ENCODE data around the gene MAOA.

The MAOA gene

DNA sequence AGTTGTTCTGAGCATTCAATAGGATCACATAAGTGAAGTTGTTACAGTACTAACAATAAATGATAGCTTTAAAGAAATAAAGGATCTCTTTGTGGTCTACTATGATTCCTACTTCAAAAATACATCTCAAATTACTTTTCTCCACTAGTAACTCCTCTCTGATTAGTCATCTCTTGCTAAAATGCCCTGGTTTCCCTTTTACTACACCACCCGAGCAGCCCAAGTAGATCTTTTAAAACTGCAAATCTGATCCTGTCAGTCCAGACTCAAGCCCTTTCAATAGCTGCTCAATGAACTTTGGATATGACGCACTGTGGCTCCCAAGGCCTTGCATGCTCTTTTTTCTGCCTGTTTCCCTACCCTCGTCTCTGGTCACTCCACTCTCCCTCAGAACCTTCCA lies 97.5 kb downstream of the MAOA start:
- DNase-seq = no peak
- peaks cover 3% of the 10 kb centered on the region for H3K27me3 Mint-ChIP-seq (ENCODE audit: low read depth, poor library complexity)
- peaks cover 23% of the 10 kb centered on the region for H3K9me3 Mint-ChIP-seq
- H3K4me3 Mint-ChIP-seq = no peak overlapping the region
- no peak overlapping the region for H3K27ac Mint-ChIP-seq
- TF ChIP-seq, protein P1, sequence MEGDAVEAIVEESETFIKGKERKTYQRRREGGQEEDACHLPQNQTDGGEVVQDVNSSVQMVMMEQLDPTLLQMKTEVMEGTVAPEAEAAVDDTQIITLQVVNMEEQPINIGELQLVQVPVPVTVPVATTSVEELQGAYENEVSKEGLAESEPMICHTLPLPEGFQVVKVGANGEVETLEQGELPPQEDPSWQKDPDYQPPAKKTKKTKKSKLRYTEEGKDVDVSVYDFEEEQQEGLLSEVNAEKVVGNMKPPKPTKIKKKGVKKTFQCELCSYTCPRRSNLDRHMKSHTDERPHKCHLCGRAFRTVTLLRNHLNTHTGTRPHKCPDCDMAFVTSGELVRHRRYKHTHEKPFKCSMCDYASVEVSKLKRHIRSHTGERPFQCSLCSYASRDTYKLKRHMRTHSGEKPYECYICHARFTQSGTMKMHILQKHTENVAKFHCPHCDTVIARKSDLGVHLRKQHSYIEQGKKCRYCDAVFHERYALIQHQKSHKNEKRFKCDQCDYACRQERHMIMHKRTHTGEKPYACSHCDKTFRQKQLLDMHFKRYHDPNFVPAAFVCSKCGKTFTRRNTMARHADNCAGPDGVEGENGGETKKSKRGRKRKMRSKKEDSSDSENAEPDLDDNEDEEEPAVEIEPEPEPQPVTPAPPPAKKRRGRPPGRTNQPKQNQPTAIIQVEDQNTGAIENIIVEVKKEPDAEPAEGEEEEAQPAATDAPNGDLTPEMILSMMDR (IDR thresholded peaks at IDR 0.05) = no peak
- H3K4me1 Mint-ChIP-seq = peaks cover 5% of the 10 kb centered on the region
- H3K36me3 Mint-ChIP-seq (ENCODE audit: low read depth) = no peaks in the 10 kb centered on the region

DNA sequence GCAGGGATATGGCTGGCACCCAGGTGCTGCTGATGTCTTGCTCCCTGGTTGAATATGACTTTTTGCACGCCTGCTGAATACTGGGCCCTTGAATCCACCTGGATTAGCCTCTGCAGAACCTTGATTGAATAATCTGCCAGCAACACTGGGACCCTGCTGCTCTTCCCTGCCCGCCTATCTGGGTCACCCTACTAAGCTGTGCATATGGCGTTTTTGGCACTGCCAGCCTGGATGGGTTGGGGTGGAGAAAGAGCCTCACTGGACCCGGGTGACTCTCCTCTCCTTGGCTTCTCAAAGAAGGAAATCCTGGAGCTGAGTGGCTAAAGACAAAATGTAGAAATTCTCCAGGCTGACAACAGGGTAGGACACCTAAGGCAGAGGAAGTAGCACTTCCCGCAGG lies 100.0 kb downstream of the MAOA start:
- no peaks in the 10 kb centered on the region for H3K4me1 Mint-ChIP-seq
- TF ChIP-seq, protein P1 (IDR thresholded peaks at IDR 0.05) = no peak
- peaks cover 24% of the 10 kb centered on the region for H3K9me3 Mint-ChIP-seq
- H3K4me3 Mint-ChIP-seq = no peak overlapping the region
- no peak for DNase-seq
- H3K27ac Mint-ChIP-seq = no peak overlapping the region
- peaks cover 3% of the 10 kb centered on the region for H3K27me3 Mint-ChIP-seq (ENCODE audit: low read depth, poor library complexity)
- H3K36me3 Mint-ChIP-seq (ENCODE audit: low read depth) = no peaks in the 10 kb centered on the region

DNA sequence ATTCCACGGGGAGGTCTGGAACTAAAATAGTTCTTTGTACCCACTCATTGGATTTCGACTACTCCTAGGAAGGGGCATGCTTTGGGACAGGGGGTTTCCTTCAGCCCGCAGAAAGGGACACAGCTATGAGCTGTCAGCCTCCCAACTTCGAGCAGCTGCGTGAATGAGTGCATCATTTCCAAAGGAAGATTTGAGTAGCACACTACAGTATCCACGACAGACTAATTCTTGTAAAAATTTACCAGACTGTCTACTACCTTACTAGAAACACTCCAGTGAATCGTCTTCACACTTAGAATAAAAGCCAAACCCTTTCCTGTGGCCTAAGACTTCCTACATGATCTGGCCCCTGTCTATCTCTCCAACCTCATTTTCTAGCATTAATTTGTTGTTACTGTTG lies 101.9 kb downstream of the MAOA start:
- H3K4me1 Mint-ChIP-seq = no peaks in the 10 kb centered on the region
- H3K36me3 Mint-ChIP-seq (ENCODE audit: low read depth) = no peaks in the 10 kb centered on the region
- TF ChIP-seq, protein P1 (IDR thresholded peaks at IDR 0.05) = no peak
- DNase-seq = no peak
- H3K4me3 Mint-ChIP-seq = no peak overlapping the region
- H3K27ac Mint-ChIP-seq = no peak overlapping the region
- H3K27me3 Mint-ChIP-seq (ENCODE audit: low read depth, poor library complexity) = peaks cover 3% of the 10 kb centered on the region
- peaks cover 19% of the 10 kb centered on the region for H3K9me3 Mint-ChIP-seq

DNA sequence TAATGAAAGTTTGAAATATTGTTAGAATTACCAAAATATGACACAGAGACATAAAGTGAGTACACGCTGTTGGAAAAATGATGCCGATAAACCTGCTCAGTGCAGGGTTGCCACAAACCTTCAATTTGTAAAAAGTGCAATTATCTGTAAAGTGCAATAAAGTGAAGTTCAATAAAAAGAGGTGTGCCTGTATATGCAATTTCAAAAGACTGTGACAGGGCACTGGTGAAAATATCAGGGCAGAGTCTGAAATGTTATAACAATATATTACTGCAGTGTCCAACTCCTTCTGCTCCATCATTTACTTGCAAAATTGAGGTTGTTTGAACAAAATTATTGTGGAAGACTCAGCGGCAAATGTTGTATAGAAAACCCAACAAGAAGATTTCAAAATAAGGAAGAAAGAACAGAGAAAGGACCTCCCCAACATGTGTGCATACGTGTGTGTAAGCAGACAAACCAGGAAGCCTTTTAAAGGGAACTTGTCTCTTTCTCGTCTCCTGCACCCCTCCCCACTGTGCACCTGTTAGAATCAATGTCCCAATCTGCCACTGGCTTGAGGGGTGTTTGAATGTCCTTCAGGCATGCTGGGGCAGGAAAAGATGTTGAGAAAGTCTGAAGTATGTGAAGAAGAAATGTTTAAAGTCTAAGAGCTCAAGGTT lies 130.0 kb downstream of the MAOA start:
- Mint-ChIP-seq H3K27me3 (ENCODE audit: low read depth, poor library complexity) (peaks cover 5% of the 10 kb centered on the region), H3K36me3 (ENCODE audit: low read depth) (peaks cover 5% of the 10 kb centered on the region), H3K27ac (no peak overlapping the region)

More for the DNA sequence above, 130.0 kb downstream of the MAOA start:
- TF ChIP-seq, protein P1 (IDR thresholded peaks at IDR 0.05) = no peak
- H3K9me3 Mint-ChIP-seq = peaks cover 62% of the 10 kb centered on the region
- no peaks in the 10 kb centered on the region for H3K4me1 Mint-ChIP-seq
- H3K4me3 Mint-ChIP-seq = no peak overlapping the region
- DNase-seq = no peak

Measured in nephron progenitor cell (in vitro differentiated cells).